IgD-negative memory B cell (primary cell): ENCODE measurements around the gene SMTN. TPM values are rescaled to one million over a fixed set of nuclear protein-coding genes. Genes with fewer than 3 reads are reported as not detected.
"Not testable (repeated sequence)": the region's sequence is repeated elsewhere in the genome, so short reads cannot be mapped to it uniquely, and the experiment has no call there.

ENCODE experiments used
- H3K27ac Mint-ChIP-seq, 3 donors: one replicate each; pipeline ENCODE4 v1.8.0; 2020 to 2022; ENCODE audit warnings: mild to moderate bottlenecking in 3 of 3, mixed read lengths in 3 of 3, moderate library complexity in 1 of 3
- H3K27me3 Mint-ChIP-seq: one replicate; pipeline ENCODE4 v1.8.0; 2021; ENCODE audit warnings: mixed read lengths
- H3K36me3 Mint-ChIP-seq: one replicate; pipeline ENCODE4 v1.8.0; 2020; ENCODE audit warnings: mild to moderate bottlenecking, mixed read lengths
- H3K4me1 Mint-ChIP-seq, 3 donors: one replicate each; pipeline ENCODE4 v1.8.0; 2020 to 2022; ENCODE audit warnings: mixed read lengths in 3 of 3, mild to moderate bottlenecking in 1 of 3
- H3K4me3 Mint-ChIP-seq, 4 donors: one replicate each; pipeline ENCODE4 v1.8.0; 2020 to 2022; ENCODE audit warnings: mild to moderate bottlenecking in 4 of 4, mixed read lengths in 4 of 4, moderate library complexity in 3 of 4
- H3K9me3 Mint-ChIP-seq, 3 donors: one replicate each; pipeline ENCODE4 v1.8.0; 2020 to 2021; ENCODE audit warnings: mixed read lengths in 3 of 3, mild to moderate bottlenecking in 1 of 3
- polyA plus RNA-seq: library from polyadenylated mRNA; unstranded; fragments of 300-500 nt; fragmentation: Illumina TruSeq; gene quantifications from one replicate; pipeline ENCODE4 v1.2.3, GENCODE V29; 2021

The SMTN gene
- polyA plus RNA-seq, 1 donor from 2014 or later = 6.0 TPM

- H3K4me3 Mint-ChIP-seq = no peak overlapping the region
- no peak overlapping the region for H3K27ac Mint-ChIP-seq
- no peaks in the 10 kb centered on the region for H3K9me3 Mint-ChIP-seq
- H3K4me1 Mint-ChIP-seq = peaks cover 0 to 20% (median 8%) of the 10 kb centered on the region in 3 donors
- H3K36me3 Mint-ChIP-seq = peaks cover 2% of the 10 kb centered on the region
- no peaks in the 10 kb centered on the region for H3K27me3 Mint-ChIP-seq
Measured at GRCh38 chr22:31091106-31091975, 10.2 kb downstream of the SMTN start.

- H3K4me1 Mint-ChIP-seq = peaks cover 0 to 18% (median 8%) of the 10 kb centered on the region in 3 donors
- H3K36me3 Mint-ChIP-seq = peaks cover 3% of the 10 kb centered on the region
- peak overlapping the region in 1 of 4 donors; percentile 70 for H3K4me3 Mint-ChIP-seq
- H3K27ac Mint-ChIP-seq = no peak overlapping the region
- no peaks in the 10 kb centered on the region for H3K9me3 Mint-ChIP-seq
- H3K27me3 Mint-ChIP-seq = no peaks in the 10 kb centered on the region
Measured at GRCh38 chr22:31092161-31092560, 11.0 kb downstream of the SMTN start.

- Mint-ChIP-seq H3K4me1 (peaks cover 0 to 14% (median 8%) of the 10 kb centered on the region in 3 donors), H3K36me3 (peaks cover 3% of the 10 kb centered on the region), H3K27me3 (no peaks in the 10 kb centered on the region), H3K27ac (no peak overlapping the region), H3K4me3 (no peak overlapping the region), H3K9me3 (no peaks in the 10 kb centered on the region)
Measured at GRCh38 chr22:31093086-31093850, 12.2 kb downstream of the SMTN start.

- Mint-ChIP-seq H3K27ac (no peak overlapping the region), H3K27me3 (no peaks in the 10 kb centered on the region), H3K36me3 (peaks cover 3% of the 10 kb centered on the region), H3K4me3 (no peak overlapping the region), H3K4me1 (peaks cover 0 to 11% (median 6%) of the 10 kb centered on the region in 3 donors), H3K9me3 (no peaks in the 10 kb centered on the region)
Measured at GRCh38 chr22:31094021-31094551, 13.0 kb downstream of the SMTN start.

- Mint-ChIP-seq H3K36me3 (peaks cover 3% of the 10 kb centered on the region), H3K27ac (no peak overlapping the region), H3K4me3 (no peak overlapping the region), H3K4me1 (peaks cover 0 to 4% (median 0%) of the 10 kb centered on the region in 3 donors), H3K9me3 (no peaks in the 10 kb centered on the region), H3K27me3 (no peaks in the 10 kb centered on the region)
Measured at GRCh38 chr22:31094741-31095140, 13.6 kb downstream of the SMTN start.

- no peaks in the 10 kb centered on the region for H3K27me3 Mint-ChIP-seq
- H3K27ac Mint-ChIP-seq = no peak overlapping the region
- peaks cover 3% of the 10 kb centered on the region for H3K36me3 Mint-ChIP-seq
- peaks cover 0 to under 1% (median 0%) of the 10 kb centered on the region in 3 donors for H3K4me1 Mint-ChIP-seq
- H3K4me3 Mint-ChIP-seq = no peak overlapping the region
- no peaks in the 10 kb centered on the region for H3K9me3 Mint-ChIP-seq
Measured at GRCh38 chr22:31095637-31096249, 14.6 kb downstream of the SMTN start.

GRCh38 chr22:31096657-31097279 lies 15.7 kb downstream of the SMTN start:
- peaks cover 3% of the 10 kb centered on the region for H3K36me3 Mint-ChIP-seq
- no peak overlapping the region for H3K4me3 Mint-ChIP-seq
- H3K4me1 Mint-ChIP-seq = no peaks in the 10 kb centered on the region
- no peaks in the 10 kb centered on the region for H3K27me3 Mint-ChIP-seq
- no peak overlapping the region for H3K27ac Mint-ChIP-seq
- no peaks in the 10 kb centered on the region for H3K9me3 Mint-ChIP-seq

- H3K4me1 Mint-ChIP-seq, H3K9me3 Mint-ChIP-seq, H3K27ac Mint-ChIP-seq, H3K27me3 Mint-ChIP-seq, H3K36me3 Mint-ChIP-seq, H3K4me3 Mint-ChIP-seq: not testable (repeated sequence)
Measured at GRCh38 chr22:31097539-31097938, 16.4 kb downstream of the SMTN start.

- Mint-ChIP-seq H3K9me3 (no peaks in the 10 kb centered on the region), H3K27me3 (no peaks in the 10 kb centered on the region), H3K4me3 (no peak overlapping the region), H3K4me1 (no peaks in the 10 kb centered on the region), H3K36me3 (peaks cover 3% of the 10 kb centered on the region), H3K27ac (no peak overlapping the region)
Measured at GRCh38 chr22:31097941-31098631, 17.0 kb downstream of the SMTN start.

- H3K36me3 Mint-ChIP-seq = peaks cover 3% of the 10 kb centered on the region
- no peak overlapping the region for H3K27ac Mint-ChIP-seq
- H3K9me3 Mint-ChIP-seq = no peaks in the 10 kb centered on the region
- H3K27me3 Mint-ChIP-seq = no peaks in the 10 kb centered on the region
- no peak overlapping the region for H3K4me3 Mint-ChIP-seq
- H3K4me1 Mint-ChIP-seq = no peaks in the 10 kb centered on the region
Measured at GRCh38 chr22:31098632-31099110, 17.6 kb downstream of the SMTN start.

GRCh38 chr22:31099386-31099785 lies 18.3 kb downstream of the SMTN start:
- no peaks in the 10 kb centered on the region for H3K4me1 Mint-ChIP-seq
- no peaks in the 10 kb centered on the region for H3K9me3 Mint-ChIP-seq

GRCh38 chr22:31099841-31100761 lies 19.0 kb downstream of the SMTN start:
- no peaks in the 10 kb centered on the region for H3K9me3 Mint-ChIP-seq
- peak overlapping the region in 1 of 4 donors; percentile 32 for H3K4me3 Mint-ChIP-seq
- peaks cover 3% of the 10 kb centered on the region for H3K36me3 Mint-ChIP-seq
- no peaks in the 10 kb centered on the region for H3K4me1 Mint-ChIP-seq
- H3K27ac Mint-ChIP-seq = peak overlapping the region in 1 of 3 donors; percentile 42
- H3K27me3 Mint-ChIP-seq = no peaks in the 10 kb centered on the region

More at GRCh38 chr22:31099386-31099785, 18.3 kb downstream of the SMTN start:
- Mint-ChIP-seq H3K27me3 (no peaks in the 10 kb centered on the region), H3K4me3 (no peak overlapping the region), H3K27ac (no peak overlapping the region), H3K36me3 (peaks cover 3% of the 10 kb centered on the region)
